DMS153 treated with DMSO at 0.1 percent for 48 hours (cell line): Measurements from ENCODE around the gene PLCB1.
"Not testable (repeated sequence)": the region's sequence is repeated elsewhere in the genome, so short reads cannot be mapped to it uniquely, and the experiment has no call there.

Source experiments
- DNase-seq: peaks from one replicate; lab custom pipeline; 2025; ENCODE audit not compliant: unreplicated experiment; lab: John Stamatoyannopoulos, UW

Gene PLCB1

GRCh38 chr20:8801686-8802085, 669.6 kb downstream of the PLCB1 start:
- no peak for DNase-seq

- peak; percentile 23 for DNase-seq
These were observed 671.0 kb downstream of the PLCB1 start for GRCh38 chr20:8803065-8803464.

- no peak for DNase-seq
These were observed 671.9 kb downstream of the PLCB1 start for GRCh38 chr20:8803941-8804340.

GRCh38 chr20:8805737-8806442, 673.8 kb downstream of the PLCB1 start:
- DNase-seq = no peak

- no peak for DNase-seq
These were observed 675.6 kb downstream of the PLCB1 start for GRCh38 chr20:8807480-8808201.

GRCh38 chr20:8808202-8808535, 676.1 kb downstream of the PLCB1 start:
- no peak for DNase-seq

GRCh38 chr20:8809107-8809953, 677.3 kb downstream of the PLCB1 start:
- DNase-seq = no peak

GRCh38 chr20:8811801-8812594, 679.9 kb downstream of the PLCB1 start:
- no peak for DNase-seq

- peak; percentile 87 for DNase-seq
These were observed 680.8 kb downstream of the PLCB1 start for GRCh38 chr20:8812817-8813216.

GRCh38 chr20:8815208-8815607, 683.1 kb downstream of the PLCB1 start:
- no peak for DNase-seq

GRCh38 chr20:8829256-8829655, 697.2 kb downstream of the PLCB1 start:
- DNase-seq = no peak

- not testable (repeated sequence) for DNase-seq
These were observed 702.2 kb downstream of the PLCB1 start for GRCh38 chr20:8834294-8834693.

GRCh38 chr20:8834851-8835250, 702.8 kb downstream of the PLCB1 start:
- no peak for DNase-seq

- no peak for DNase-seq
These were observed 705.3 kb downstream of the PLCB1 start for GRCh38 chr20:8837396-8837795.

- no peak for DNase-seq
These were observed 710.5 kb downstream of the PLCB1 start for GRCh38 chr20:8842525-8842924.

- no peak for DNase-seq
These were observed 712.1 kb downstream of the PLCB1 start for GRCh38 chr20:8844179-8844578.

- DNase-seq = no peak
These were observed 717.9 kb downstream of the PLCB1 start for GRCh38 chr20:8849990-8850389.

- DNase-seq = no peak
These were observed 719.4 kb downstream of the PLCB1 start for GRCh38 chr20:8851446-8851845.

GRCh38 chr20:8851919-8852318, 719.9 kb downstream of the PLCB1 start:
- not testable (repeated sequence) for DNase-seq

GRCh38 chr20:8853211-8853610, 721.1 kb downstream of the PLCB1 start:
- DNase-seq = not testable (repeated sequence)

- peak; percentile 64 for DNase-seq
These were observed 721.8 kb downstream of the PLCB1 start for GRCh38 chr20:8853805-8854338.
